Activated CD8-positive, alpha-beta memory T cell treated with anti-CD3 and anti-CD28 coated beads for 48 hours (primary cell): ENCODE measurements around the gene MON1A.

Experiments used
- DNase-seq, 3 experiments: peaks; one replicate each; pipeline ENCODE4 v3.0.0-alpha.2; 2020; ENCODE audit warnings: low read depth in 2 of 3, low spot score in 2 of 3

MON1A gene

DNA sequence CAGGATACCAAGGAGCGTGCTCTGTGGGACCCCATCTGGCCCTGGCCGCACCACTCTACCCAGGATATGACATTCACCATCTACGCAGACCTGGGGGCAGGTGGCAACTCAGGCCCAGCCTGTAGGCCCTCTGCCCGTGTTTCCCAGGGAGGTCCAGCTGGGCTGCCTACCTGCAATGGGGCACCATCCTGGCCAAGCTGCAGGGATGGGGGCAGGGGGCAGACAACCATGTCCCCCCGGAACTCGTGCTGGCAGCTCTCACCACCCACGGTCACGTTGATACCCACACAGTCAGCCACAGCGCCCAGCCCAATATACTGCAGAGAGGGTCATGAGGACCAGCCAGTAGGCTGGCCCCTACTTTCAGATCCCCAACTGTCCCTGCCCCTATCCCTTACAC, 33.8 kb downstream of the MON1A start:
- DNase-seq, result no peak

DNA sequence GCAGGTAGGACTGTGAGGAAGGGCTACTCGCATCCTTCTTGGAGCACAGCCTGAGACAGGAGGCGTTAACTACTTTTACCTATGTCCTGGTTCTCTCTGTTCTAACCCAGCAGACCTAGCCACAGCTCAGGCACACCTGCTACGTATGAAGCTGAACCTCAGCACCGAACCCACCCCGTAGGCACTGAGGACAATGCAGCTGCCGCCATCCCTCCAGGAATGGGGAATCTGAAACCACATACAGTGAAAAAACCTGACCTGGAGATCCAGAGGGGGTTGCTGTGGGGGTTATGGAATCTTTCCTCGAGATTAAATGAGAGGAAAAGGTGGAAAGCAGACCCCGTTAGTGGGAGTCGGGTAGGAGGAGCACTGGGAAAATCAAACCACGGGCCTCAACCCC, 40.3 kb downstream of the MON1A start:
- no peak for DNase-seq

DNA sequence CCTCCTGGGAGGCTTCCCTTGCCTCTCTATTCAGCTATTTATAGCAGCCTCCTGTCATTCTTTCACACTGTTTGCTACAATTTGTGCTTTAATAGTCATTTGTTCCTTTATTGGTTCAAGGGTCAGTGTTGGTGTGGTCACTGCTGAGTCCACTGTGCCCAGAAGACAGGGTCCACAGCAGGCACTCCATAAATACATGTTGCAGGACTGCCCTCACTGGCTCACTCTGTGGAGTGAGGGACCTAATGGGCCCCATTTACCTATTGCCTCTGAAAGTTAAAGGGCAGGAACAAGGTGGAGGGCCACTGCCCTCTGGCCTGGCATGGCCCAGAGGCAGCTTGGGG, 42.7 kb downstream of the MON1A start:
- no peak for DNase-seq

DNA sequence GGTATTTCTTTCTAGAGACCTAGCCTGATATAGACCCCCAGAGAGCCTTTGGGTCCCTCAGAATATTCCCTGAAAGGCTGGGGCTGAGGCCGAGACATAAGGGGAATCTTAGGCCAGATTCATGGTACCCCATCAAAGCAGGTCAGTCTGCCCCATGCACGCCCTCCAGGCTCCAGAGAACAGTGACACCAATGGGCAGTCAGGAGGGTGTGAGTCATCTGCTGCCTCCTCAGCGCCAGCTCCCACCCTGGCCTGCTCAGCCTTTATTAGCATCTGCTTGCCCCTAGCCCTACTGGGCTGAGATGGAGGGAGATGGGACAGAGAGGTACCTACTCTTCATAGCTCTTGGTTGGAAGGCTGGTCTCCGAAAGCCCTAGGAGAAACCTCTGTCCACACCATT, 45.6 kb downstream of the MON1A start:
- DNase-seq, result no peak

DNA sequence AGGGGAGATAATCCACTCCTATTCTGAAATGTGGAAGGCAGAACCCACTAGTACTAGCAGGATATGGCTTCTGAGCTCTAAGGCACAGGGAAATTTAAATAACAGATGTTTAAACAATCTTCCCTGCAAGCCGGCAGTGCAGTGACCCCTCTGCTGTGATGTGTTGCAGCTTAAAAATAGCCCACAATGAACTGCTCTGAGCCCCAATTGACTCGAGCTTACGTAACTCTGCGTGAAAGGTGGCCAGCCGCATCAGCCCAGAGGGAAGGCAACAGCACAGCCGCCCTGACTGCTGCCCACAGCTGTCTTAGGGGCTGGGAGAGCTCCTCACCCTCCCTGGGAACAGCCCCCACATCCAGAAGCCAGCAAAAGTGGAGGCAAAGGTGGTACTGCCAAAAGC, 47.4 kb downstream of the MON1A start:
- no peak for DNase-seq

DNA sequence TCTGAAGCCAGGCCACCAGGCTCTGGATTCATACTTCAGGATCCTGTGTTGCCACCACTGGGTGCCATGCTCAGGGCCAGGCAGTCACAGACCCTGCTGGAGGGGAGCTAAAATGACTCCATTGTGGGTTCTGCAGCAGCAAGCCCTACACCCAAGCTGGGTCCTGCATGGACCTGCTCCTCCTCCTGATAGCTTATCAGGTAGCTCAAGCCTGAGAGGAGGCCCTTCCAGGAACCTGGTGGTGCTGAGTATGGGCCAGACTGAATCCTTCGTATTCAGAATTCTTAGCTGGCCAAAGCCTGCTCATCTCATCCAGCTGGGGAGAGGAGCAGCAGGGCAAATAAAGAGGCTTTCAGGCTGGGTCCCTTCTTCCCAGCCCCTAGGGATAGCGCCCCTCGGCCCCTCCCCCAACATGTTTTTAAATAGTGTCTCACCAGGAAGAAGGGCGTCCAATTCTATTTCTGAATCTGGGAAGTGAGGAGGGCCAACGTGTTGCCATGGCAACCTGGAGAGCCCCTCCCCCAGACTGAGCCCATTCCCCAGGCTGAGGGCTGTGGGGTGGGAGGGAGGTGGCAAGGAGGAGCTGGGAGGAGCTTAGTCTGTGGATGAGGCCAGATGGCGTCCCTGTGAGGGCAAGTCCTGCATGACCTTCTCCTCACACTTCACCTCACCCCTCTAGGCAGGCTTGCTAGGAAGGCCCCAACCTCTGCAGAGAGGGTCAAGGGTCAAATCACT, 48.9 kb downstream of the MON1A start:
- DNase-seq, result no peak

DNA sequence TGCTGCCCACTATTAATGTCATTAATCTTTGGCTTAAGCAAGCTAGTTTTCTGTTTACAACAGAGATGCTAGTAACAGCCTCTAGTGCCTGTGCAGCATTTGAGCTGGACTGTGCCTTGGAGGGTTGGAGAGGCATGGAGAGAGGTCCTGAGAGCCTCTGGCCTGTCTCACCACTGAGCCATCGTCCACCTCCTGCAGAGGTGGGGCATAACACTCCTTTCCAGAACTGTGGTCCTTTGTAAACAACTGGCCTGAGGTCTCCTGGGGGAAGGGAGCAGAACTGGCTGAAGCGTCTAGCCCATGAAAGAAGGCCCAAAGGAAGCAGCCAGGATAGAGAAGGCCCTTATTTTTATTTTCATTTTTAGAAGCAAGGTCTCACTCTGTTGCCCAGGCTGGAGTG, 49.9 kb downstream of the MON1A start:
- no peak for DNase-seq

DNA sequence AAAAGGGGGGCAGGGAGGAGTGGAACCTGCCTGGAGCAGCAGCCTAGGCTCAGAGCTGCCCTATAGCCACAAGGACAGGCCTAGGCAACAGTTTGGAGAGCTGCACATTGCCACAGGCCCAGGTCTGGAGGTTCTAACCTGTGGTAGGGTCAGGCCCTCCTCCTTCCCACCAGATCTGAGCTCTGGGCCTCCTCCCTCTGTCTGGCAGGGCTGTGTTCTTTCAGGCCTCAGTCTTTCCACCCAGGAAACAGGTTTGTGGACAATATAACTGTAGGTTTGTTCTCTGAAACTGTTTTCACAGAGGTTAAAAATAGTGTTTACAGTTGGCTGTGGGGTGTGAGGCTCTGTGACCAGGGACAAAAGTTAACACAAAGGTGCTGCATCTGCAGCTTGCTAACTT, 50.9 kb downstream of the MON1A start:
- DNase-seq, result no peak

DNA sequence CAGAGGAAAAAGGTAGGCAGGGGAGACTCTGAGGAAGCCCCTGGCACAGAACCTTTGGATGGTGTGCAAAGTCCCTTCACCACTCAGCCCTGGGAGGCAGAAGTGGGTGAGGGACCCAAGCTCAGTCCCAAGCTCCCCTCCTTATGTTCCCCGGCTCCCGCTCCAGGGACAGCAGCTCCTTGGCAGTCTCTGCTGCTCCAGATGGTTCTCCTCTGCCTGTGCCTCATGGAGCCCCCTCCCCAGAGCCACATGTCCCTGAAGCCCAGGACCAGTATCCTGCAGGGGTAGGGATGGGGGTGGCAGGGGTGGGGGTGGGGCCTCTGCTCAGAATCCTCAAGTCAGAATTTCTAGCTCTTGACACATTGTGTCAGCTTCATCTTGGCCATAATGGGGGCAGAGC, 51.9 kb downstream of the MON1A start:
- DNase-seq, result no peak

DNA sequence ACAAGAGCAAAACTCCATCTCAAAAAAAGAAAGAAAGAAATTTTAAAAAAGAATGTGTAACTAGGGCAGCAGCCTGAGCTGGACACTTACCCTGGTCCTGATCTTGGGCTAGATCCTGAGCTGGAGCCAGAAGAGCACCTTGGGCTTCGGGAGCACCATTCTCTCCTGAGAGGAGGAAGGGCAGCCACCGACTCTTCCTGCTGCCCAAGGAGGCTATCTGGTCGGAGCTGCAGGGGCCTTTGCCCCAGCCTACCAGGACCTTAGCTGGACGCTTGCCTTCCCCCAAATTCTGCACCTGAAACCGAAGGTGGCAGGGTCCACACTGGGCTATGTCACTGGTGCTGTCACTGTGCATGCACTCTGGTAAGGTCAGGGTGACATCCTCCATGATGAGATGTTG, 53.0 kb downstream of the MON1A start:
- no peak for DNase-seq

DNA sequence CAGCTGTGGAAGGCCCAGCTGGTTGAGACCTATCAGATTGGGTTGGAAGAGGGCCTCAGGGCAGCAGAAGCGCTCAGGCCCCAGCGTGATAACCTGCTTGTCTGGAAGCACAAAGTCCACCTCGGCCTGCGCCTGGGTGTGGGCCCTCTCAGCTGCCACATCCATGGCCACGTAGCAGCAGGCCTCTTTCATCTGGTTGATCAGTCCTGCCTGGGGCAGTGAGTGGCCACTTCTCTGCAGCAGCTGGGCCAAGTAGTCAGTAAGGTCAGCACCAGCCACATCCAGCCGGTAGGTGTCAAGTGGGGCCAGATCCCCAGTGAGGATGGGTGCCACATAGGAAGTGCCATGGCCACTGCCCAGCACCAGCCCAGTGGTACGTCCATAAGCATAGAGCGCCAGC, 56.0 kb downstream of the MON1A start:
- no peak for DNase-seq

DNA sequence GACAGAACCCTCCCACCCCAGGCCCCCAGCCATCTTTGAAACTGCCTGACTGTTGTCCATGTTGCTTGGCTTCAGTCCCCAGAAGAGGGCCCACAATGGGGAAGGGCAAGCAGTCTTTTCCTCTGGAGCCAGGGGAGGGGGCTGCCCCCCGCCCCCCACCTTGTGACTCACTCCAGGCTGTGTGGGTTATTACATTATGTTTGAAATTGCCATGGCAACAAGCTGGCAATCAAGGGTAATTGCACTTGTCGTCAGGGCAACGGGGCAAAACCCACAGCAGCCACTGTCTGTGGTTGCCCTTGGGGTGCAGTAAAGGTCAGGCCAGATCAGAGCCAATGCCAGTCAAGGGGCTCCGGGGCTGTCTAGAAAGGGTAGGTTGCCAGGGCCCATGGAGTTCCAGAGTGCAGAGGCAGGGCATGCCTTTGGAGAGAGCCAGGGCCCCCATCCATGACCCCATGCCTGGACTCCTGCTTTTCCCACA, 56.8 kb downstream of the MON1A start:
- no peak for DNase-seq

DNA sequence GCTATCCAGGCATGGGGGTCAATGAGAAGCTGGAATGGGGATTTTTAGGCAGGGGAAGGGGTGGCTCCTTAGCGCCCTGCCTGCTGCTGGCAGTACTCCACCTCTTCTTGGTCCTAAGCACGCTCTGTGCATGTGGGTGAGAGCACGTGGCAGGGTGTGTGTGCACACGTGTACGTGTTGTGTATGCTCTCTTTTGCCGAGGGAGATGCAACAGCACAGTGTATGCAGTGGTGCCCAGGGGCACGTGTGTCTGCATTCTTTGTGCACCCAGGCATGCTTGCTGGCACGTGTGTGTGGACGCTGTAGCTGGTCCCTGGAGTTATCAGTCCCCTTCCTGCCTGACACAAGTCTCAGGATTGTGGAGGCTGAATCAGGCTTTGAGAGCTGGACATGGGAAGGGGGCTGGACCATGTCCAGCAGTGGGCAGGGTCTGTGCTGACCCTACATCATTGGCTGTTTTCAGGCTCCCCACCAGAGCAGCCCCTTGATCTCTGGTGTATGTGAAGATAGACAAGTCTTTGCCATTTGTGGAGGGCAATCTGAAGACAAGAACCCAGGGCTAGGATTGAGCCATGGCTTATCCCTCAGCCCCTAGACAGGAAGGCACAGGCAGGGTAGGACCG, 58.0 kb downstream of the MON1A start:
- no peak for DNase-seq

DNA sequence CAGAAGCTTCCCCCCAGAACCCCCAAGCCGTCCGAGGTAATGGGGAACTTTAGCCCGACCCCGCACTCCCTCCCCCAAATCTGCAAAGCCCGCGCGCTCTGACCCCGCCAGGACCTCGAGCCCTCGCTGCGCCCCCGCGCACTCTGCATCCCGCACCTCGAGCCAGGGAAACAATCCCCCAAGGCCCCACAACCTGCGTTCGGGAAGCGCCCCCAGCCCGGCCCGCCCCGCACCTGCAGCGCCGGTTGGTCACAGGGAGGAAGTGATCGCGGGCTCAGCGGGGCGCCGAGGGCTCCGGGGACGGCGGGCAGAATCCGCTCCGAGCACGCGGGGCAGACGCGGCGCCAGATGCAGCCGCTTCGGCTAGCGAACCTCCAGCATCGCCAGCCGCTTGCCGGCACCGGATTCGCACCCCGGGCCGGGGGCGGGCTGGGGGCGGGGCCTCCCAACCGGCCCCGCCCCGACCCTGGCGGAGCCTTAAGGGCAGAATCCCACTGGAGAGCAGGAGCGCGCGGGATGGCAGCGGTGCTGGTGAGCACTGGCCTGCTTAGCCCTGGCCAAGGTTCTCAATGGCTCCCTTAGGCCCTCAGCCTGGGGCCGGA, 60.0 kb downstream of the MON1A start, which contains the start of gene CAMKV:
TSS of gene CAMKV (minus strand) at position 382 of the 602 bp plus-strand sequence. CDS start 7,518 bp downstream, outside the sequence.
- DNase-seq, result no peak

DNA sequence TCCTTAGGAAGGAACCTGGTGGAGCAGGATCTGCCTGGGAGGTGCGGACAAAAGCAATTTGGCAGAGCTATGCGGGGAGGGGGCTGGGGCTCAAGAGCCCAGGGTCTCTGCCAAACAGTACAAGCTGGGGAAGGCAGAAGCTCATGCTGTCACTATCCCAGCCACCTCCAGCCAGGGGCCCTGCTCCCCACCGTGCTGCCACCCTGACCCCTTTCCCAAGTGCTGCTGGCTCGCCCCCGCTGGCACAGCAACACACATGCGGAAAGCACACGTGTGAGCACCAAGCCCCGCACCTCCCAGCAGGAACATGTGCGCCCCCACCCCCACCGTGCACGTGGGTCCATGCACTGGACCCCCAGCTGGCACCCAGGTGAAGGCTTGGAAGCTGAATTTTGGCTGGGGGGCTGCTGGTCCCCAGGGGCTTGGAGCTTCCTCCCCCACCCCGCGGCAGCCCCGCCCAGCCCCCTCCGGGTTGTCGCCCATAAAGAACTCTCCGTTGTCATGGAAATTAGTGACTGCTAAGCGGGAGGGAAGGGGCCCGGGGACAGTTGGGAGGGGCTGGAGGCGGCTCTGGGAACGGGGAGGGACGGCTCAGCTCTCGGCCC, 60.6 kb downstream of the MON1A start:
- no peak for DNase-seq

DNA sequence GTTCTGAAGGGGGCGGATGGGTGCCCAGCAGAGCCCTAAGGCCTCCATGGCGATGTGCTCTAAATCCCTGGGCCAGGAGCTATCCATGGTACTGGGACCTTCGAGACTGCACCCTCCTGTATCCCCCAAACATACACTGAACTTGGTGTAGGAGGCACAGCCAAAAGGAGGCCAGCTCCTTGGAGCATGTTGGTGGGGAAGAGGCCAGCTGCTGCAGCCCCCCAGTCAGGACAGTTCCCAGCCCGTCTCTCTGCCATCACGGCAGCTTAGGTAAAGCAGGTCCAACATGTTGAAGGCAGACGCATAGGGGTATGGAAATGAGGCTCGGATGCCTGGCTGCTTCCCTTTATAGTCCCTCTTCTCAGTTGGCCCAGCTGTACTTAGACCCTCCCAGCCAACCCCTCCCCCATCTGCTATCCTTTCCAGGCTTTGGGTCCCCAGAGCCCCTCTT, 61.7 kb downstream of the MON1A start:
- no peak for DNase-seq

DNA sequence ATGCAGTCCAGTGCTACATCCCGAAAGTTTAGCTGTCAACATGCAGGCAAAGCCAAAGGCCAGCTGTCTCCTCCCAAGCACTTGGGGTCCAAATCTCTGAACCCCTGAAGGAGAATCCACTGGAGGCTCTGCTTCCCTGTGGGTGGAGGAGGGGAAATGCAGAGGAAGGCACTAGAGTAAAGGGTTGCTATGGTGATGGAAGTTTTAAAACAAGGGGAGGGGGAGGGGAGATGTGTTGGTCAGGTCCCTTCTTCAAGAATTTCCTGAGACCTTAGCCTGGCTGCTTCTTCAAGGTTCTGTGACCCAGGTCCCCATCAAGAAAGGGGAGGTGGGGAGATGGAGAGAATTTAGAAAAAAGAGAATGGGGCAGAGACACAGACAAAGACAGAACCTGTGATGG, 62.2 kb downstream of the MON1A start:
- DNase-seq, result no peak

DNA sequence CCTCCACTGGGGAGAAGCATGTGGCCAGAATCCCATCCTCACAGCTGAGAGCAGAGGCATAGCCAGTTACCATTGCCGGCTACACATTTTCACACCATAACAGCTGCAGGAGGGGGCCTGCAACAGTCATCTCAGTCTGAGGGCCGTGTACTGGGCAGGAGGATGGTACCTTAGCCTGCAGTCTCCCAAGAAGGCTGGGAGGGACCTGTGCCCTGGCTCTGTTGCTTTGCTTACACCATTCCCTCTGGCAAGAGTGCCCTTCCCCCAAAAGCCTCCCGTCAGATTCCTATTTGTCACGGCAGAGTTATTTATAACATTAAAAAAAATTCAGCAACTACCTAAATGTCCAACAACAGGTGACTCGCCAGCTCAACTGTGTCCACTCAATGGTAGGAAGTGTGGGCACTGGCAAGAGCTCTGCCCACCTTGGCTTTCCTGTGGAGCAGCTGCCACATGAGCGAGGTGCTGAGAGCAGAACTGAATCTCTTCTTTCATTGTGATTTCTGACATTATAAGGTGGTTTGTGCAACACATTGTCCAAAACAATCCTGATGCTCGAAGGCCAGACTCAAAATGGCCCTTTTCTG, 64.3 kb downstream of the MON1A start:
- no peak for DNase-seq

DNA sequence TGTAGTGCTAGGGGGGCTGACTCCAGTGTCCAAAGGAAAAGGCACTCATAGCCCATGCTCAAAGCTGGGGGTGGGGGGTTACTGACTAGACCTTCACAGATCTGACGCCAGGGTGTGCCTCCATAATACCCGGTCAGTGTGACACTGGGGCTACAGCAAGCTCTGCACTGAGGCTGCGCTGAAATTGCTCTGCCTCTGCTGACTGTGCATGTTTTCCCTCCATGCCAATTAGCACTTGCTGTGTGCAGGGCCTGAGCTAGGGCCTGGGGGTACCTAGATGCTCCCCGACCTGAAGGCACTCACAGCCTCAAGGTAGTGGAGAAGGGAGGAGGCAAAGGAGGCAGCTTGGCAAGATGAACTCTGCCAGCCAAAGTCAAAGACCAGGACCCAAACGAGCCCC, 65.1 kb downstream of the MON1A start:
- DNase-seq, result no peak

DNA sequence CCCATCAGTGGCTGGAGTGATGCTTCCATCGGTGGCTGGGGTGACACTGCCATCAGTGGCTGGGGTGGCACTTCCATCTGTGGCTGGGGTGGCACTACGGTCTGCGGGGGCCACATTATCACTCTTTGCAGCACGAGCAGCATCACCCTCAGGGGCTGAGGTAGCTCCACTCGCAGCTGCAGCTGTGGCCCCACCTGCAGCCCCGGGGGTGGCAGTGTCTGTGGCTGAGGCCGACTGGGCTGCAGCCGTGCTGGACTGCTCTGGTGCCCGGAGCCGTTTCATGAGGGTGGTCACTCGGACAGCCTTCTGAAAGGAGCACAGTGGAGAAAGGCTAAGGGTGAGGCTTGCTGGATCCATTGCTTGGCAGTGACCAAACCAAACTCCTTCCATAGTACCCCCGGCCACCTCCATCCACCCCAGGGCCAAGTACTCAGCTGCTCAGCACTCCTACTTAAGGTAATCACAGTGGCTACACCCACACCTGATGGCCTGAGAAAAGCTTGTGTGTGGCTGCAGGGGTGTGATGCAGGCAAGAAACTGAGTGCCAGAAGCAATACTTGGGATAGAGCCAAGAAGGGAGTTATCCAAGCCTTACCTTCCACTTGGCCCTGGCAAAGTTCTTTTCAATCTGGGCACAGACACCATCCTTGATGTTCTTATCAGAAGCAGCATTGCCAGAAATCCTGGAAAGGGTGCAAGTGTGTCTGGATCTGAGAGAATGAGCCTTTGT, 69.9 kb downstream of the MON1A start:
- DNase-seq, result no peak
